ENCODE data around the gene MRPS25.

MRPS25 gene

GRCh38 chr3:15094187-15094875, 29.2 kb upstream of the MRPS25 start:
- TF ChIP-seq REST (IDR thresholded peaks at IDR 0.05; ENCODE audit: low read depth) (no peak), EP300 (IDR thresholded peaks at IDR 0.05; ENCODE audit: borderline replicate concordance) (no peak), EGR1 (IDR thresholded peaks at IDR 0.05) (no peak), MAX (IDR thresholded peaks at IDR 0.05) (no peak), TCF12 (IDR thresholded peaks at IDR 0.05; ENCODE audit: low read depth) (no peak), RAD21 (IDR thresholded peaks at IDR 0.05; ENCODE audit: low read depth) (no peak), CREB1 (IDR thresholded peaks at IDR 0.05; ENCODE audit: low read depth) (no peak), YY1 (IDR thresholded peaks at IDR 0.05; ENCODE audit: low read depth) (no peak), TAF1 (IDR thresholded peaks at IDR 0.05; ENCODE audit: low read depth) (no peak), ZBTB7A (IDR thresholded peaks at IDR 0.05; ENCODE audit: low read depth) (no peak), USF1 (IDR thresholded peaks at IDR 0.05) (no peak)

- no peak for TF ChIP-seq RAD21 (IDR thresholded peaks at IDR 0.05; ENCODE audit: low read depth)
- no peak for TF ChIP-seq USF1 (IDR thresholded peaks at IDR 0.05)
- no peak for TF ChIP-seq ZBTB7A (IDR thresholded peaks at IDR 0.05; ENCODE audit: low read depth)
- TF ChIP-seq EP300 (IDR thresholded peaks at IDR 0.05; ENCODE audit: borderline replicate concordance), result no peak
- no peak for TF ChIP-seq TEAD4 (IDR thresholded peaks at IDR 0.05)
- no peak for TF ChIP-seq CEBPB (IDR thresholded peaks at IDR 0.05)
- TF ChIP-seq REST (IDR thresholded peaks at IDR 0.05; ENCODE audit: low read depth), result no peak
- TF ChIP-seq YY1 (IDR thresholded peaks at IDR 0.05; ENCODE audit: low read depth), result no peak
- no peak for TF ChIP-seq FOXM1 (IDR thresholded peaks at IDR 0.05; ENCODE audit: borderline replicate concordance, low read depth)
- no peak for TF ChIP-seq CREB1 (IDR thresholded peaks at IDR 0.05; ENCODE audit: low read depth)
- TF ChIP-seq TCF12 (IDR thresholded peaks at IDR 0.05; ENCODE audit: low read depth), result no peak
- TF ChIP-seq NFIC (IDR thresholded peaks at IDR 0.05), result no peak
- no peak for TF ChIP-seq TAF1 (IDR thresholded peaks at IDR 0.05; ENCODE audit: low read depth)
- TF ChIP-seq MAX (IDR thresholded peaks at IDR 0.05), result no peak
- TF ChIP-seq EGR1 (IDR thresholded peaks at IDR 0.05), result no peak
These were observed 27.6 kb upstream of the MRPS25 start for GRCh38 chr3:15092686-15093085.

GRCh38 chr3:15091575-15091974, 26.5 kb upstream of the MRPS25 start:
- TF ChIP-seq MAX (IDR thresholded peaks at IDR 0.05) (no peak), CEBPB (IDR thresholded peaks at IDR 0.05) (no peak), RAD21 (IDR thresholded peaks at IDR 0.05; ENCODE audit: low read depth) (no peak), CREB1 (IDR thresholded peaks at IDR 0.05; ENCODE audit: low read depth) (no peak), ZBTB7A (IDR thresholded peaks at IDR 0.05; ENCODE audit: low read depth) (no peak), REST (IDR thresholded peaks at IDR 0.05; ENCODE audit: low read depth) (no peak), TAF1 (IDR thresholded peaks at IDR 0.05; ENCODE audit: low read depth) (no peak), EP300 (IDR thresholded peaks at IDR 0.05; ENCODE audit: borderline replicate concordance) (no peak), EGR1 (IDR thresholded peaks at IDR 0.05) (no peak), TCF12 (IDR thresholded peaks at IDR 0.05; ENCODE audit: low read depth) (no peak), NFIC (IDR thresholded peaks at IDR 0.05) (no peak), USF1 (IDR thresholded peaks at IDR 0.05) (no peak), YY1 (IDR thresholded peaks at IDR 0.05; ENCODE audit: low read depth) (no peak), TEAD4 (IDR thresholded peaks at IDR 0.05) (no peak), FOXM1 (IDR thresholded peaks at IDR 0.05; ENCODE audit: borderline replicate concordance, low read depth) (no peak)
